Progenitor cell of endocrine pancreas (in vitro differentiated cells): ENCODE measurements around the gene TLE1. TPM values are rescaled to one million over a fixed set of nuclear protein-coding genes. Genes with fewer than 3 reads are reported as not detected.

ENCODE experiments used
- DNase-seq: peaks from one replicate; pipeline ENCODE4 v3.0.0; 2021; ENCODE audit warnings: low spot score; ENCODE audit not compliant: unreplicated experiment
- H3K27ac Mint-ChIP-seq: 2 replicates; pipeline ENCODE4 v1.8.0; 2021; ENCODE audit warnings: mild to moderate bottlenecking, moderate library complexity, mixed read lengths
- H3K27me3 Mint-ChIP-seq: 2 replicates; pipeline ENCODE4 v1.8.0; 2021; ENCODE audit warnings: mixed read lengths
- H3K36me3 Mint-ChIP-seq: 2 replicates; pipeline ENCODE4 v1.8.0; 2022; ENCODE audit warnings: mixed read lengths; ENCODE audit not compliant: insufficient read depth
- H3K4me1 Mint-ChIP-seq: 2 replicates; pipeline ENCODE4 v1.8.0; 2021; ENCODE audit warnings: low read depth, mixed read lengths
- H3K4me3 Mint-ChIP-seq: 2 replicates; pipeline ENCODE4 v1.8.0; 2021; ENCODE audit warnings: low read depth, mild to moderate bottlenecking, moderate library complexity, mixed read lengths
- H3K9me3 Mint-ChIP-seq: 2 replicates; pipeline ENCODE4 v1.8.0; 2021; ENCODE audit warnings: low read depth, mixed read lengths
- CTCF ChIP-seq: fragments of 200-600 bp; sonication (generic); IDR thresholded peaks from one replicate; pipeline ENCODE4 v1.5.0; 2021; ENCODE audit warnings: antibody characterized with exemption, mild to moderate bottlenecking; ENCODE audit not compliant: unreplicated experiment
- total RNA-seq: library from RNA; stranded (reverse); gene quantifications from 2 replicates; pipeline ENCODE4 v1.2.1, GENCODE V29; 2021

TLE1 gene
- total RNA-seq, 1 donor from 2014 or later, result 68.7 TPM

GRCh38 chr9:81682177-81682576 lies 7.2 kb downstream of the TLE1 start:
- DNase-seq, result no peak
- no peaks in the 10 kb centered on the region for H3K9me3 Mint-ChIP-seq
- H3K36me3 Mint-ChIP-seq, result peaks cover 18% of the 10 kb centered on the region
- H3K27me3 Mint-ChIP-seq, result no peaks in the 10 kb centered on the region
- H3K27ac Mint-ChIP-seq, result no peak overlapping the region
- peaks cover 16% of the 10 kb centered on the region for H3K4me1 Mint-ChIP-seq
- TF ChIP-seq CTCF, result no peak
- H3K4me3 Mint-ChIP-seq, result no peak overlapping the region

- peaks cover 29% of the 10 kb centered on the region for H3K36me3 Mint-ChIP-seq
- H3K4me3 Mint-ChIP-seq, result peak overlapping the region; percentile 32
- H3K4me1 Mint-ChIP-seq, result peaks cover 16% of the 10 kb centered on the region
- H3K27ac Mint-ChIP-seq, result peak overlapping the region; percentile 78
- H3K27me3 Mint-ChIP-seq, result no peaks in the 10 kb centered on the region
- TF ChIP-seq CTCF, result no peak
- no peaks in the 10 kb centered on the region for H3K9me3 Mint-ChIP-seq
- no peak for DNase-seq
Measured at GRCh38 chr9:81680506-81680905, 8.8 kb downstream of the TLE1 start.

- Mint-ChIP-seq H3K27me3 (no peaks in the 10 kb centered on the region), H3K9me3 (no peaks in the 10 kb centered on the region), H3K36me3 (peaks cover 33% of the 10 kb centered on the region), H3K4me1 (peaks cover 16% of the 10 kb centered on the region), H3K4me3 (no peak overlapping the region), H3K27ac (peak overlapping the region; percentile 43)
- DNase-seq, result no peak
- no peak for TF ChIP-seq CTCF
Measured at GRCh38 chr9:81680006-81680405, 9.3 kb downstream of the TLE1 start.

- Mint-ChIP-seq H3K4me3 (no peak overlapping the region), H3K27me3 (no peaks in the 10 kb centered on the region), H3K36me3 (peaks cover 44% of the 10 kb centered on the region), H3K4me1 (peaks cover 28% of the 10 kb centered on the region), H3K9me3 (no peaks in the 10 kb centered on the region), H3K27ac (no peak overlapping the region)
- DNase-seq, result no peak
- TF ChIP-seq CTCF, result no peak
Measured at GRCh38 chr9:81678088-81678487, 11.3 kb downstream of the TLE1 start.

GRCh38 chr9:81676395-81676794 lies 13.0 kb downstream of the TLE1 start:
- Mint-ChIP-seq H3K9me3 (no peaks in the 10 kb centered on the region), H3K27ac (no peak overlapping the region), H3K4me3 (no peak overlapping the region), H3K36me3 (peaks cover 47% of the 10 kb centered on the region), H3K4me1 (peaks cover 32% of the 10 kb centered on the region), H3K27me3 (no peaks in the 10 kb centered on the region)
- TF ChIP-seq CTCF, result no peak
- DNase-seq, result no peak
